OCI-LY7 (cell line): ENCODE results near the gene TCF25. TPM values are rescaled to one million over a fixed set of nuclear protein-coding genes. Genes with fewer than 3 reads are reported as not detected.

Experiments
- BruUV-seq: library from RNA; stranded (reverse); fragments of 400-500 nt; replicated peaks from 2 replicates; lab custom pipeline; 2021; lab: Mats Ljungman, UMichigan
- CTCF ChIA-PET: fragments of 300-600 bp; sonication (Branson Sonifier 250); formaldehyde crosslinking; loops from one replicate; lab custom pipeline; 2022; ENCODE audit warnings: antibody characterized with exemption; ENCODE audit not compliant: unreplicated experiment; lab: Charles Lee
- POLR2A ChIA-PET: fragments of 300-600 bp; sonication (Branson Sonifier 250); formaldehyde crosslinking; loops from one replicate; lab custom pipeline; 2022; ENCODE audit warnings: antibody characterized with exemption; lab: Charles Lee
- DNase-seq: peaks from one replicate; pipeline ENCODE4 v3.0.0-alpha.2; 2015; ENCODE audit warnings: low spot score
- H2AFZ ChIP-seq: fragments of 200-600 bp; sonication (generic), shearing (Covaris generic); 2 replicates; pipeline ENCODE4 v1.6.1; 2014; ENCODE audit warnings: mild to moderate bottlenecking, antibody characterized with exemption, low read length, moderate library complexity
- H3K27ac ChIP-seq: fragments of 200-600 bp; sonication (generic); 2 replicates; pipeline ENCODE4 v1.5.1; 2014; ENCODE audit warnings: mixed run types, low read depth, mild to moderate bottlenecking, moderate library complexity, low read length, inconsistent platforms; ENCODE audit not compliant: poor library complexity, severe bottlenecking
- H3K36me3 ChIP-seq: fragments of 200-600 bp; sonication (generic); 2 replicates; pipeline ENCODE4 v1.6.1; 2014; ENCODE audit warnings: mild to moderate bottlenecking, antibody characterized with exemption, low read length, moderate library complexity, mixed read lengths; ENCODE audit not compliant: insufficient read depth
- H3K4me1 ChIP-seq: fragments of 200-600 bp; sonication (generic); 2 replicates; pipeline ENCODE4 v1.5.1; 2014; ENCODE audit warnings: mild to moderate bottlenecking, low read length; ENCODE audit not compliant: insufficient read depth, poor library complexity, severe bottlenecking
- H3K4me2 ChIP-seq: fragments of 200-600 bp; sonication (generic); 2 replicates; pipeline ENCODE4 v1.6.1; 2014; ENCODE audit warnings: mild to moderate bottlenecking, low read length
- H3K4me3 ChIP-seq: fragments of 200-600 bp; sonication (generic); 2 replicates; pipeline ENCODE4 v1.5.1; 2014; ENCODE audit warnings: mild to moderate bottlenecking, low read depth, low read length; ENCODE audit not compliant: poor library complexity, severe bottlenecking
- H3K79me2 ChIP-seq: fragments of 200-600 bp; sonication (generic); 2 replicates; pipeline ENCODE4 v1.6.1; 2016; ENCODE audit warnings: low read depth, mild to moderate bottlenecking, low read length, moderate library complexity, mixed read lengths; ENCODE audit not compliant: insufficient read depth
- H3K9me2 ChIP-seq: fragments of 200-600 bp; sonication (generic); 2 replicates; pipeline ENCODE4 v1.6.1; 2016; ENCODE audit warnings: mild to moderate bottlenecking, low read length, mixed read lengths; ENCODE audit not compliant: insufficient read depth
- H3K9me3 ChIP-seq: fragments of 200-600 bp; sonication (generic); 2 replicates; pipeline ENCODE4 v1.6.1; 2014; ENCODE audit warnings: mild to moderate bottlenecking, mixed run types, low read length, mixed read lengths
- H4K20me1 ChIP-seq: fragments of 200-600 bp; sonication (generic); 2 replicates; pipeline ENCODE4 v1.6.1; 2014; ENCODE audit warnings: mild to moderate bottlenecking, antibody characterized with exemption, low read length, moderate library complexity, mixed read lengths; ENCODE audit not compliant: insufficient read depth
- CTCF ChIP-seq: fragments of 200-600 bp; sonication (generic); conservative IDR thresholded peaks from 2 replicates; pipeline ENCODE4 v1.5.1; 2014; ENCODE audit warnings: mild to moderate bottlenecking, antibody characterized with exemption, low read length, moderate library complexity, mixed read lengths
- EZH2phosphoT487 ChIP-seq: fragments of 200-600 bp; sonication (generic); IDR thresholded peaks from 2 replicates; pipeline ENCODE4 v1.6.1; 2018; ENCODE audit warnings: low read depth, borderline replicate concordance, mild to moderate bottlenecking, mixed run types, antibody characterized with exemption, low read length, moderate library complexity, mixed read lengths
- intact Hi-C: fragments of 100-400 bp; cut with micrococcal nuclease; formaldehyde crosslinking; loops from one replicate; pipeline ENCODE4 v1.10.0; 2022; ENCODE audit not compliant: unreplicated experiment
- total RNA-seq, 2 experiments: library from RNA; depleted of rRNA in 1 of 2; stranded (reverse); fragments of >200 nt in 1 of 2; shearing (Covaris generic) in 1 of 2; gene quantifications; 2 replicates each; pipeline ENCODE4 v1.2.3, GENCODE V29; 2014 to 2022

The TCF25 gene
- total RNA-seq, 2 experiments from 2014 or later = 141 to 255 TPM

GRCh38 chr16:89904606-89905510 lies 31.5 kb downstream of the TCF25 start:
- H3K4me2 ChIP-seq = no peak overlapping the region
- H3K27ac ChIP-seq = no peak overlapping the region
- ChIA-PET CTCF (no interaction called here), POLR2A (no interaction called here)
- H3K9me2 ChIP-seq = no peaks in the 10 kb centered on the region
- no peak overlapping the region for H2AFZ ChIP-seq
- no TSS peak for BruUV-seq
- no peaks in the 10 kb centered on the region for H4K20me1 ChIP-seq
- no peak overlapping the region for H3K4me3 ChIP-seq
- DNase-seq = no peak
- no peaks in the 10 kb centered on the region for H3K79me2 ChIP-seq
- H3K9me3 ChIP-seq = no peaks in the 10 kb centered on the region
- TF ChIP-seq EZH2phosphoT487 = no peak
- no peak for TF ChIP-seq CTCF
- H3K4me1 ChIP-seq = no peaks in the 10 kb centered on the region
- intact Hi-C loops = no loop called here
- H3K36me3 ChIP-seq = peaks cover 78% of the 10 kb centered on the region

- Histone ChIP-seq H3K27ac (no peak overlapping the region), H4K20me1 (no peaks in the 10 kb centered on the region), H3K36me3 (peaks cover 78% of the 10 kb centered on the region), H3K4me2 (no peak overlapping the region), H3K4me1 (no peaks in the 10 kb centered on the region), H3K9me3 (no peaks in the 10 kb centered on the region), H3K9me2 (no peaks in the 10 kb centered on the region), H3K4me3 (no peak overlapping the region), H3K79me2 (no peaks in the 10 kb centered on the region), H2AFZ (no peak overlapping the region)
- DNase-seq = no peak
- ChIA-PET CTCF (no interaction called here), POLR2A (no interaction called here)
- no TSS peak for BruUV-seq
- TF ChIP-seq EZH2phosphoT487 (no peak), CTCF (no peak)
- intact Hi-C loops = no loop called here
These were observed 32.2 kb downstream of the TCF25 start for GRCh38 chr16:89905511-89906139.
